Stomach (tissue), 9 donors: Measurements from ENCODE around the gene MAP3K6. TPM values are rescaled to one million over a fixed set of nuclear protein-coding genes. Genes with fewer than 3 reads are reported as not detected.

Experiments
- DNase-seq, 2 donors: peaks; one replicate each; pipeline versions ENCODE4 v3.0.0 to v3.0.0-alpha.2; 2013 to 2019
- H3K27ac ChIP-seq, 5 donors: fragments of 200-600 bp in 4 of 5; sonication (generic) in 4 of 5; one replicate each; pipeline ENCODE4 v1.5.1; 2013 to 2019; ENCODE audit warnings: mild to moderate bottlenecking in 1 of 5, moderate library complexity in 1 of 5
- H3K27me3 ChIP-seq, 3 donors: fragments of 200-600 bp; sonication (generic); one replicate each; pipeline ENCODE4 v1.5.1; 2017 to 2019; ENCODE audit warnings: mixed run types in 1 of 3
- H3K36me3 ChIP-seq, 4 donors: fragments of 200-600 bp; sonication (generic); 1 replicate in 3 of 4; 2 replicates in 1 of 4; pipeline ENCODE4 v1.5.1; 2016 to 2019
- H3K4me1 ChIP-seq, 4 donors: fragments of 200-600 bp; sonication (generic); one replicate each; pipeline ENCODE4 v1.5.1; 2016 to 2019
- H3K4me3 ChIP-seq, 4 donors: fragments of 200-600 bp; sonication (generic) in 3 of 4; one replicate each; pipeline ENCODE4 v1.5.1; 2016 to 2019; ENCODE audit warnings: mild to moderate bottlenecking in 1 of 4
- H3K9me3 ChIP-seq, 4 donors: fragments of 200-600 bp; sonication (generic); one replicate each; pipeline ENCODE4 v1.5.1; 2016 to 2019
- CTCF ChIP-seq, 7 experiments: fragments of 450-650 bp in 4 of 7; fragments of 200-600 bp in 3 of 7; sonication (generic) in 3 of 7; IDR thresholded peaks; one replicate each; pipeline ENCODE4 v1.5.1; 2016 to 2019; ENCODE audit warnings: antibody characterized with exemption in 7 of 7, control low read depth in 2 of 7, mild to moderate bottlenecking in 1 of 7
- EP300 ChIP-seq: sonication (generic); formaldehyde crosslinking; IDR thresholded peaks from one replicate; pipeline ENCODE4 v1.6.1; 2017; ENCODE audit warnings: antibody characterized with exemption
- POLR2A ChIP-seq, 4 donors: fragments of 450-650 bp; IDR thresholded peaks; one replicate each; pipeline ENCODE4 v1.6.1; 2016; ENCODE audit warnings: antibody characterized with exemption in 4 of 4, control low read depth in 2 of 4, mild to moderate bottlenecking in 1 of 4, moderate library complexity in 1 of 4
- POLR2AphosphoS5 ChIP-seq, 3 donors: sonication (generic); formaldehyde crosslinking; IDR thresholded peaks; one replicate each; pipeline ENCODE4 v1.6.1; 2016; ENCODE audit warnings: antibody characterized with exemption in 3 of 3
- WGBS, 5 donors: extraction: QIAGEN DNeasy Blood & Tissue Kit in 3 of 5; methylation state at CpG; one replicate each; pipeline versions ENCODE4 v1.1.5 to v1.1.7; 2013 to 2018; 5-methylcytosine and 5-hydroxymethylcytosine counted together
- intact Hi-C: fragments of 100-400 bp; cut with DNase I; formaldehyde crosslinking; loops from one replicate; pipeline ENCODE4 v1.15.1; 2023; ENCODE audit warnings: low total_unique reads
- polyA plus RNA-seq, 3 donors: library from polyadenylated mRNA; stranded (reverse); fragments of 200-250 nt; gene quantifications; one replicate each; pipeline ENCODE4 v1.2.3, GENCODE V29; 2013
- total RNA-seq, 5 donors: library from RNA; depleted of rRNA; stranded (reverse); fragments of >200 nt; gene quantifications; one replicate each; pipeline versions ENCODE4 v1.1.0 to v1.2.3, GENCODE V29; 2014 to 2016
- donor health status: healthy with polysubstance abuse.
- donor health status: Bipolar disorder and iron deficiency.
- donor health status: healthy.

Gene MAP3K6
- total and polyA plus RNA-seq, 8 donors: 11.6 to 110 (median 36.2) TPM

DNA sequence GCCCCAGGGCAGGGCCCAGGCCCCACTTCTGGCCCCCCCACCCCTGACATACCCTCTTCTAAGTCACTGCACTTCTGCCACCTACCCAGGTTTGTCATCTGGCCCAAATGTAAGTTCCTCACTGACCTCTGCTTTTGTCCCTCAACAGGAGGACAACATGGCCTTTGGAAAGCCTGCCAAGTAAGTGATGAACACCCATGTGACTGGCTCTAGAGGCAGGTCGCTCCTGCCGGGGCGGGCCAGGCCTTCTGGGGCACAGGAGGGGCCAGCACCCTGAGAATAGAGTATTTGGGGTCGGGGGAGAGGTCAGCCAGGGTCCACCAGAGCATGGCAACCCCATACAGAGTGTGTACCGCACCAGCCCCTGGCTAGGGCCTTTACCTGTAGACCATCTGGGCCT is 34.8 kb downstream of the MAP3K6 start:
- Histone ChIP-seq H3K4me1 (peaks cover 0 to 33% (median 18%) of the 10 kb centered on the region in 4 donors), H3K36me3 (peaks cover 60 to 97% (median 92%) of the 10 kb centered on the region in 4 donors), H3K4me3 (no peak overlapping the region), H3K27me3 (no peaks in the 10 kb centered on the region), H3K27ac (no peak overlapping the region), H3K9me3 (no peaks in the 10 kb centered on the region)
- 60 to 83% (median 78%) methylated on average over 5 of the region's 5 CpGs for WGBS, 5 donors
- intact Hi-C loops: no loop called here
- DNase-seq: no peak
- TF ChIP-seq POLR2A (IDR thresholded peaks at IDR 0.05) (no peak), POLR2AphosphoS5 (IDR thresholded peaks at IDR 0.05) (no peak), CTCF (IDR thresholded peaks at IDR 0.05) (no peak), EP300 (no peak)

DNA sequence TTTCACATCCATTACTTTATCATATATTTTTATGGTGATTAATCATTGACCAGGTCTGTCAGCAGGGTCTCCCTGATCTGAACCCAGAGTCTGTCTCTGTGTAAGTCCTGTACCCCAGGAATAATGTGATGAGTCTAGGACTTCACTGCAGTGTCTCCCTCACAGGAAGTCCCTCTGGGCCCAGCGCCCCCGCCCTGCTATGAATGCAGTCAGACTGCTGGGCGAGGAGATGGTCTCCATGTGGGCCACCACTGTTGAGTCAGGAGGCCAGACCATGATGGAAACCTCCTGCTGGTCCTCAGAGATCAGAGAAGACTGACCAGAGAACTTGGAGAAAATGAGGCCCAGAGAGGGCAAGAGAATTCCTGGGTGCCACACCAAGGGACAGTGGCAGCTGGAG is 35.3 kb downstream of the MAP3K6 start:
- WGBS, 5 donors: 88 to 96% (median 92%) methylated on average over 2 to 3 of the region's 3 CpGs
- intact Hi-C loops: no loop called here
- peaks cover 62 to 97% (median 92%) of the 10 kb centered on the region in 4 donors for H3K36me3 ChIP-seq

GRCh38 chr1:27330786-27331185 is 36.0 kb downstream of the MAP3K6 start:
- 74 to 85% (median 84%) methylated on average over 8 of the region's 8 CpGs for WGBS, 5 donors
- peaks cover 0 to 44% (median 26%) of the 10 kb centered on the region in 4 donors for H3K4me1 ChIP-seq
- TF ChIP-seq CTCF (IDR thresholded peaks at IDR 0.05) (no peak), POLR2A (IDR thresholded peaks at IDR 0.05) (no peak), EP300 (no peak), POLR2AphosphoS5 (IDR thresholded peaks at IDR 0.05) (no peak)
- H3K27me3 ChIP-seq: no peaks in the 10 kb centered on the region
- peaks cover 62 to 97% (median 92%) of the 10 kb centered on the region in 4 donors for H3K36me3 ChIP-seq
- no peak overlapping the region for H3K4me3 ChIP-seq
- DNase-seq: no peak
- H3K27ac ChIP-seq: no peak overlapping the region
- H3K9me3 ChIP-seq: no peaks in the 10 kb centered on the region
- intact Hi-C loops: no loop called here

More for the DNA sequence above, 35.3 kb downstream of the MAP3K6 start:
- Histone ChIP-seq H3K9me3 (no peaks in the 10 kb centered on the region), H3K27me3 (no peaks in the 10 kb centered on the region), H3K27ac (no peak overlapping the region), H3K4me3 (no peak overlapping the region), H3K4me1 (peaks cover 0 to 38% (median 22%) of the 10 kb centered on the region in 4 donors)
- TF ChIP-seq POLR2A (IDR thresholded peaks at IDR 0.05) (no peak), EP300 (no peak), CTCF (IDR thresholded peaks at IDR 0.05) (no peak), POLR2AphosphoS5 (IDR thresholded peaks at IDR 0.05) (no peak)
- no peak for DNase-seq

DNA sequence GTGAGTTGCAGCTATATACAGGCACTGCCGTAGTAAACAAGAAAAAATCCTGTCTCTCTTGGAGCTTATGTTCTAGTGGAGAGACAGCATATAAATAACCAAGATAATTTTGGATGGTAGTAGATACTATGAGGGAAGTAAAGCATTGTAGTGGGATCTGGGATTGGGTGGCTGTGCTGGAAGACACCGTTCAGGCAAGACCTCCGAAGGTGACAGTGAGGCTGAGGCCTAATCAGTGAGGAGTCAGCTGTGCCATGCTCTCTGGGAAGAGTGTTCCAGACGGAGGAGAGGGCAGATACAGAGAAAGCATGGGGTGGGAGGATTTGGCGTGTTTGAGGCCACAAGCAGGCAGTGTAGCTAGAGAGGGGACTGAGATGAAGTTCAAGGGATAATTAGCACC is 38.8 kb downstream of the MAP3K6 start:
- intact Hi-C loops: no loop called here
- no peak for DNase-seq
- H3K36me3 ChIP-seq: peaks cover 42 to 86% (median 80%) of the 10 kb centered on the region in 4 donors
- TF ChIP-seq EP300 (no peak), CTCF (IDR thresholded peaks at IDR 0.05) (no peak), POLR2A (IDR thresholded peaks at IDR 0.05) (no peak), POLR2AphosphoS5 (IDR thresholded peaks at IDR 0.05) (no peak)
- H3K27ac ChIP-seq: no peak overlapping the region
- H3K4me1 ChIP-seq: peaks cover 11 to 72% (median 47%) of the 10 kb centered on the region in 4 donors
- H3K4me3 ChIP-seq: no peak overlapping the region
- H3K27me3 ChIP-seq: no peaks in the 10 kb centered on the region
- WGBS, 5 donors: 79 to 85% (median 81%) methylated on average over 5 of the region's 5 CpGs
- H3K9me3 ChIP-seq: no peaks in the 10 kb centered on the region
